HL-60/S4 treated with retinoic acid at 250 ng/mL for 4 days and 3 days (cell line): ENCODE data around the gene ICE1.
"Not testable (repeated sequence)": the region's sequence is repeated elsewhere in the genome, so short reads cannot be mapped to it uniquely, and the experiment has no call there.

ENCODE experiments used
- in situ Hi-C: fragments of 300-500 bp; cut with MboI; formaldehyde crosslinking; loops from 2 replicates; pipeline ENCODE4 v1.7.0; 2022; ENCODE audit warnings: low sequenced_read_pairs

ICE1 gene

GRCh38 chr5:5432020-5432707, 9.7 kb downstream of the ICE1 start:
- in situ Hi-C loops = no loop called here

- in situ Hi-C loops = no loop called here
Observed at GRCh38 chr5:5436203-5436760, 13.8 kb downstream of the ICE1 start.

- in situ Hi-C loops = no loop called here
Observed at GRCh38 chr5:5437227-5438172, 15.0 kb downstream of the ICE1 start.

- in situ Hi-C loops = no loop called here
Observed at GRCh38 chr5:5451863-5452262, 29.4 kb downstream of the ICE1 start.

- in situ Hi-C loops = no loop called here
Observed at GRCh38 chr5:5453131-5453530, 30.7 kb downstream of the ICE1 start.

- in situ Hi-C loops = no loop called here
Observed at GRCh38 chr5:5454391-5454790, 31.9 kb downstream of the ICE1 start.

GRCh38 chr5:5456858-5457257, 34.4 kb downstream of the ICE1 start:
- in situ Hi-C loops = no loop called here

- in situ Hi-C loops = no loop called here
Observed at GRCh38 chr5:5460311-5460710, 37.8 kb downstream of the ICE1 start.

- in situ Hi-C loops = no loop called here
Observed at GRCh38 chr5:5461012-5461411, 38.5 kb downstream of the ICE1 start.

- in situ Hi-C loops = no loop called here
Observed at GRCh38 chr5:5464036-5464715, 41.7 kb downstream of the ICE1 start.

GRCh38 chr5:5466227-5466626, 43.8 kb downstream of the ICE1 start:
- in situ Hi-C loops = no loop called here

GRCh38 chr5:5467737-5468136, 45.3 kb downstream of the ICE1 start:
- in situ Hi-C loops = no loop called here

- in situ Hi-C loops = no loop called here
Observed at GRCh38 chr5:5470933-5471332, 48.5 kb downstream of the ICE1 start.

- in situ Hi-C loops = no loop called here
Observed at GRCh38 chr5:5473226-5473625, 50.7 kb downstream of the ICE1 start.

GRCh38 chr5:5474961-5475360, 52.5 kb downstream of the ICE1 start:
- in situ Hi-C loops = no loop called here

- in situ Hi-C loops = no loop called here
Observed at GRCh38 chr5:5475975-5476374, 53.5 kb downstream of the ICE1 start.

- in situ Hi-C loops = not testable (repeated sequence)
Observed at GRCh38 chr5:5479578-5479977, 57.1 kb downstream of the ICE1 start.

GRCh38 chr5:5480481-5481111, 58.1 kb downstream of the ICE1 start:
- in situ Hi-C loops = no loop called here

- in situ Hi-C loops = no loop called here
Observed at GRCh38 chr5:5481206-5481605, 58.7 kb downstream of the ICE1 start.

- in situ Hi-C loops = no loop called here
Observed at GRCh38 chr5:5481633-5482032, 59.2 kb downstream of the ICE1 start.

- in situ Hi-C loops = no loop called here
Observed at GRCh38 chr5:5483350-5483749, 60.9 kb downstream of the ICE1 start.
